HEK293 (cell line): Measurements from ENCODE around the gene MLLT6.

Source experiments
- SCRT1 ChIP-seq: fragments of 450-650 bp; formaldehyde crosslinking; IDR thresholded peaks from 2 replicates; pipeline ENCODE4 v1.5.1; 2016; ENCODE audit warnings: missing biosample characterization, missing genetic modification characterization, borderline replicate concordance
- TCF7L2 ChIP-seq: IDR thresholded peaks from 2 replicates; pipeline ENCODE4 v1.6.1; 2011; ENCODE audit warnings: low read depth, mild to moderate bottlenecking, inconsistent platforms, low read length, moderate library complexity, borderline replicate concordance
- ZBTB49 ChIP-seq: fragments of 450-650 bp; formaldehyde crosslinking; IDR thresholded peaks from 2 replicates; pipeline ENCODE4 v1.5.1; 2016; ENCODE audit warnings: missing biosample characterization, missing genetic modification characterization, low read depth
- ZNF114 ChIP-seq: fragments of 450-650 bp; formaldehyde crosslinking; IDR thresholded peaks from 2 replicates; pipeline ENCODE4 v1.5.0; 2017; ENCODE audit warnings: missing biosample characterization, missing genetic modification characterization
- ZNF174 ChIP-seq: fragments of 450-650 bp; formaldehyde crosslinking; IDR thresholded peaks from 2 replicates; pipeline ENCODE4 v1.5.0; 2017; ENCODE audit warnings: missing biosample characterization, mild to moderate bottlenecking, missing genetic modification characterization
- ZNF501 ChIP-seq: fragments of 450-650 bp; formaldehyde crosslinking; IDR thresholded peaks from 2 replicates; pipeline ENCODE4 v1.5.1; 2016; ENCODE audit warnings: missing biosample characterization, missing genetic modification characterization
- ZNF792 ChIP-seq: fragments of 450-650 bp; formaldehyde crosslinking; IDR thresholded peaks from 2 replicates; pipeline ENCODE4 v1.5.1; 2016; ENCODE audit warnings: missing biosample characterization, missing genetic modification characterization
- TF ChIP-seq, protein P1 (sequence below): fragments of 450-650 bp; formaldehyde crosslinking; IDR thresholded peaks from 2 replicates; pipeline ENCODE4 v1.5.1; 2016; ENCODE audit warnings: missing biosample characterization, missing genetic modification characterization
- TF ChIP-seq, protein P2 (sequence below): fragments of 450-650 bp; formaldehyde crosslinking; IDR thresholded peaks from 2 replicates; pipeline ENCODE4 v1.5.1; 2016; ENCODE audit warnings: missing biosample characterization, missing genetic modification characterization, low read depth

GRCh38 chr17:38685491-38685890 is 19.6 kb upstream of the MLLT6 start:
- TF ChIP-seq, protein P1, sequence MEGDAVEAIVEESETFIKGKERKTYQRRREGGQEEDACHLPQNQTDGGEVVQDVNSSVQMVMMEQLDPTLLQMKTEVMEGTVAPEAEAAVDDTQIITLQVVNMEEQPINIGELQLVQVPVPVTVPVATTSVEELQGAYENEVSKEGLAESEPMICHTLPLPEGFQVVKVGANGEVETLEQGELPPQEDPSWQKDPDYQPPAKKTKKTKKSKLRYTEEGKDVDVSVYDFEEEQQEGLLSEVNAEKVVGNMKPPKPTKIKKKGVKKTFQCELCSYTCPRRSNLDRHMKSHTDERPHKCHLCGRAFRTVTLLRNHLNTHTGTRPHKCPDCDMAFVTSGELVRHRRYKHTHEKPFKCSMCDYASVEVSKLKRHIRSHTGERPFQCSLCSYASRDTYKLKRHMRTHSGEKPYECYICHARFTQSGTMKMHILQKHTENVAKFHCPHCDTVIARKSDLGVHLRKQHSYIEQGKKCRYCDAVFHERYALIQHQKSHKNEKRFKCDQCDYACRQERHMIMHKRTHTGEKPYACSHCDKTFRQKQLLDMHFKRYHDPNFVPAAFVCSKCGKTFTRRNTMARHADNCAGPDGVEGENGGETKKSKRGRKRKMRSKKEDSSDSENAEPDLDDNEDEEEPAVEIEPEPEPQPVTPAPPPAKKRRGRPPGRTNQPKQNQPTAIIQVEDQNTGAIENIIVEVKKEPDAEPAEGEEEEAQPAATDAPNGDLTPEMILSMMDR (tag by site-specific recombination), result no peak
- TF ChIP-seq ZNF792 (tag by site-specific recombination) (no peak), ZNF174 (no peak), TCF7L2 (no peak), ZNF114 (no peak), ZNF501 (no peak), SCRT1 (no peak), ZBTB49 (no peak)
- TF ChIP-seq, protein P2, sequence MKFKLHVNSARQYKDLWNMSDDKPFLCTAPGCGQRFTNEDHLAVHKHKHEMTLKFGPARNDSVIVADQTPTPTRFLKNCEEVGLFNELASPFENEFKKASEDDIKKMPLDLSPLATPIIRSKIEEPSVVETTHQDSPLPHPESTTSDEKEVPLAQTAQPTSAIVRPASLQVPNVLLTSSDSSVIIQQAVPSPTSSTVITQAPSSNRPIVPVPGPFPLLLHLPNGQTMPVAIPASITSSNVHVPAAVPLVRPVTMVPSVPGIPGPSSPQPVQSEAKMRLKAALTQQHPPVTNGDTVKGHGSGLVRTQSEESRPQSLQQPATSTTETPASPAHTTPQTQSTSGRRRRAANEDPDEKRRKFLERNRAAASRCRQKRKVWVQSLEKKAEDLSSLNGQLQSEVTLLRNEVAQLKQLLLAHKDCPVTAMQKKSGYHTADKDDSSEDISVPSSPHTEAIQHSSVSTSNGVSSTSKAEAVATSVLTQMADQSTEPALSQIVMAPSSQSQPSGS (tag by site-specific recombination), result no peak
